ENCODE data around the gene MGMT. TPM values are rescaled to one million over a fixed set of nuclear protein-coding genes. Genes with fewer than 3 reads are reported as not detected.

Gene MGMT
- total RNA-seq, 6 experiments from 2014 or later, result 8.9 to 18.0 (median 10.0) TPM

GRCh38 chr10:129719889-129720590, 253.0 kb downstream of the MGMT start:
- Mint-ChIP-seq H3K27ac (no peak overlapping the region), H3K27me3 (ENCODE audit: insufficient read depth) (no peaks in the 10 kb centered on the region; the same call in 1 of the 2 replicates), H3K4me3 (no peak overlapping the region), H3K36me3 (ENCODE audit: low read depth) (peaks cover 34% of the 10 kb centered on the region), H3K9me3 (peaks cover 49% of the 10 kb centered on the region), H3K4me1 (ENCODE audit: low read depth) (no peaks in the 10 kb centered on the region)
- no peak for DNase-seq
- TF ChIP-seq, protein P1, sequence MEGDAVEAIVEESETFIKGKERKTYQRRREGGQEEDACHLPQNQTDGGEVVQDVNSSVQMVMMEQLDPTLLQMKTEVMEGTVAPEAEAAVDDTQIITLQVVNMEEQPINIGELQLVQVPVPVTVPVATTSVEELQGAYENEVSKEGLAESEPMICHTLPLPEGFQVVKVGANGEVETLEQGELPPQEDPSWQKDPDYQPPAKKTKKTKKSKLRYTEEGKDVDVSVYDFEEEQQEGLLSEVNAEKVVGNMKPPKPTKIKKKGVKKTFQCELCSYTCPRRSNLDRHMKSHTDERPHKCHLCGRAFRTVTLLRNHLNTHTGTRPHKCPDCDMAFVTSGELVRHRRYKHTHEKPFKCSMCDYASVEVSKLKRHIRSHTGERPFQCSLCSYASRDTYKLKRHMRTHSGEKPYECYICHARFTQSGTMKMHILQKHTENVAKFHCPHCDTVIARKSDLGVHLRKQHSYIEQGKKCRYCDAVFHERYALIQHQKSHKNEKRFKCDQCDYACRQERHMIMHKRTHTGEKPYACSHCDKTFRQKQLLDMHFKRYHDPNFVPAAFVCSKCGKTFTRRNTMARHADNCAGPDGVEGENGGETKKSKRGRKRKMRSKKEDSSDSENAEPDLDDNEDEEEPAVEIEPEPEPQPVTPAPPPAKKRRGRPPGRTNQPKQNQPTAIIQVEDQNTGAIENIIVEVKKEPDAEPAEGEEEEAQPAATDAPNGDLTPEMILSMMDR (IDR thresholded peaks at IDR 0.05), result no peak

- TF ChIP-seq, protein P1 (IDR thresholded peaks at IDR 0.05), result no peak
- Mint-ChIP-seq H3K36me3 (ENCODE audit: low read depth) (peaks cover 25% of the 10 kb centered on the region), H3K9me3 (peaks cover 60% of the 10 kb centered on the region), H3K4me1 (ENCODE audit: low read depth) (no peaks in the 10 kb centered on the region), H3K27me3 (ENCODE audit: insufficient read depth) (peaks cover 2% of the 10 kb centered on the region; the same call in 1 of the 2 replicates), H3K4me3 (no peak overlapping the region), H3K27ac (no peak overlapping the region)
- DNase-seq, result no peak
These were observed 258.0 kb downstream of the MGMT start for GRCh38 chr10:129725011-129725410.

DNA sequence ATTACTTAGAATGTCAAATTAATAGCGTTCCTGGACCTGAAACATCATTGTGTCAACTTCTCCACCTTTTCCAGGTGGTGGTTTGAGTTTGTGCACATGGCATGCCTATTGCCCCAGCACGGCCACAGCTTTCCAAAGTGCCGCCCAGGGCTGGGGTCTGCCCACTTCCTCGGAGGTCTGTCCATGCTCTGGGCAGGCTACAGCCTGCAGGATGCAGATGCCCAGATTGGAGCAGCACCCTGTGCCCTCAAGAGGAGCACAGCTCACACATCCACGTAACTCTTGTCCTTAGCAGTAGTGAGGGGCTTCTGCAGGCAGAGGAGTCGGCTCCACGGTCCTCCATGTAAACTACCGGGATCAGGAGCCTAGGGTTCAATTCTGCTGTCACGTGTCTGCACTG, 258.4 kb downstream of the MGMT start:
- DNase-seq, result no peak
- H3K4me3 Mint-ChIP-seq, result no peak overlapping the region
- H3K27ac Mint-ChIP-seq, result no peak overlapping the region
- peaks cover 24% of the 10 kb centered on the region for H3K36me3 Mint-ChIP-seq (ENCODE audit: low read depth)
- H3K9me3 Mint-ChIP-seq, result peaks cover 59% of the 10 kb centered on the region
- H3K4me1 Mint-ChIP-seq (ENCODE audit: low read depth), result no peaks in the 10 kb centered on the region
- TF ChIP-seq, protein P1 (IDR thresholded peaks at IDR 0.05), result no peak
- H3K27me3 Mint-ChIP-seq (ENCODE audit: insufficient read depth), result peaks cover 2% of the 10 kb centered on the region; the same call in 1 of the 2 replicates

DNA sequence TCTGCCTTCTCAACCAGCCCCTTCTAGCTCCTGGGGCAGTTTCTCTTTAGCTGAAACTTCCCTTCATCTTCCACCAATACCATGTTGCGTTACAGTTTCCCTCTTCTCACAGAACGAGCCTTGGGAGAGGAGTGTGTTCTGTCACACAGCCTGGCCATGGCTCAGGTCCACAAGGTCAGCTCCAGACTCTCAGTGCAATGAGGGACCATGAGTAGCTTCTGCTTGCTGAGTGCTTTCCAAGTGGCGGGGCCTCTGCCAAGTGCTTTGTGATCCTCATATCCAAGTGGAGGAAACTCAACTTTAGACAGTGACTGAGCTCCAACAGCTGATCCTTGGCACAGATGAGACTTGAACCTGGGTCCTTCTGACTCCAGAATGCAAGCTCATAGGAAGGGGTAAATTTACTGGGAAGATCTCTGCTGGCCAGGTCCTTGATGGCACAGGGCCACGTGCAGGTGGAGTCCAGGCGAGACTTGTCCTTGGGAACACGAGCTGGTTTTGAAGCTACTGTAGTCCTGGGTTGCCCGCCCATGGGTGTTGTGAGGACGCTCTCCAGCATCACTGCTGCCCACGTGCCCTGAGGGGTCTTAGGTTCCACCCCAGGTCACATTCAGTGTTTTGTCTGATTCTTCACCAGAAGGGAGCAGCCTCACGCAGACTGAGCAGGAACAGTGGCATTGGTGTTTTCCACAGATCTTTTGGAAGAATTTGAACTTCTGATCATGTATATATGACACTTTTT, 259.0 kb downstream of the MGMT start:
- no peaks in the 10 kb centered on the region for H3K4me1 Mint-ChIP-seq (ENCODE audit: low read depth)
- peaks cover 18% of the 10 kb centered on the region for H3K36me3 Mint-ChIP-seq (ENCODE audit: low read depth)
- H3K27me3 Mint-ChIP-seq (ENCODE audit: insufficient read depth), result peaks cover 2% of the 10 kb centered on the region; the same call in 1 of the 2 replicates
- no peak for DNase-seq
- no peak overlapping the region for H3K27ac Mint-ChIP-seq
- peaks cover 53% of the 10 kb centered on the region for H3K9me3 Mint-ChIP-seq
- TF ChIP-seq, protein P1 (IDR thresholded peaks at IDR 0.05), result no peak
- H3K4me3 Mint-ChIP-seq, result no peak overlapping the region

DNA sequence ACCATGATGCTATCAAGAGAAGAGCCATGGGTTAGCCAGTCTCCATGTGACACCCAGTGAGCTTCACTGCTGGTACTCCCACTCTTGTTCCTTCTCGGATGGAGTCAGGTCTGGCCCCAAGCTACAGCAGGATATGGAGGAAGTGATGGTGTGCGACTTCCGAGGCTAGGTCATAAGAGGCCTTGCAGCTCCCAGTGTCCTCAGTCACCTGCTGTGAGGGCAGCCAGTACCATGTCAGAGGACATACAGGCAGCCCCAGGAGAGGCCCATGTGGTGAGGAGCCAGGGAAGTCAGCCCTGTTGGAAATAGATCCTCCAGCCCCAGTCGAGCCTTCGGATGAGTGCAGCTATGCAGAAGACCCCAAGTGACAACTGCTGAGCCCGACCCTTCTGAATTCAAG, 260.0 kb downstream of the MGMT start:
- Mint-ChIP-seq H3K9me3 (peaks cover 45% of the 10 kb centered on the region), H3K36me3 (ENCODE audit: low read depth) (peaks cover 16% of the 10 kb centered on the region), H3K4me3 (no peak overlapping the region), H3K4me1 (ENCODE audit: low read depth) (no peaks in the 10 kb centered on the region), H3K27ac (no peak overlapping the region), H3K27me3 (ENCODE audit: insufficient read depth) (peaks cover 2% of the 10 kb centered on the region; the same call in 1 of the 2 replicates)
- TF ChIP-seq, protein P1 (IDR thresholded peaks at IDR 0.05), result no peak
- no peak for DNase-seq

All from HFFc6 (cell line).